WTC11 (cell line): ENCODE results near the gene S100A12.

ENCODE experiments used
- IRF2 ChIP-seq: sonication (generic); formaldehyde crosslinking; IDR thresholded peaks from 2 replicates; pipeline ENCODE4 v1.8.0; 2022; ENCODE audit warnings: low read depth, missing genetic modification reagents, borderline replicate concordance
- NFYB ChIP-seq: sonication (generic); formaldehyde crosslinking; conservative IDR thresholded peaks from 2 replicates; pipeline ENCODE4 v1.8.0; 2022; ENCODE audit warnings: low read depth, missing genetic modification reagents
- TF ChIP-seq, protein P1 (sequence below): fragments of 200-600 bp; IDR thresholded peaks from 2 replicates; pipeline ENCODE4 v1.8.0; 2022; ENCODE audit warnings: antibody characterized with exemption

DNA sequence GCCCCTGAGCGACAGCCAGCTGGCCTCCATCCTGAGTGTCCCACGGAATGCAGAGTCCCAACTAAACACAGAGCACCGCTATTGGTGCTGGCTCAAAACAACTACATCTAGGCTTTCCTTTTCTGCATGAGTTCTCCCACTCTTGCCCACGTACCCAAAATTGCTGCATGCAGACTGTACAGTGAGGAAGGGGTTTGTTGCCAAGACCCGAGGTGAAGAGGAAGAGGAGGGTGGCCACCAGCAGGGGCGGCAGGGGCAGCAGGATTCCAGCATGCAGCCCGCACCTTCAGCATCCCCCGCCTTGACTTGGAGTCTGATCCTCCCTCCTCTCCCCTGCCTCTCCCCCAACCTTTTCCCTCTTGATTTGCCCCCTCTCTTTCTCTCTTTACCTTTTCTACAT, 9.7 kb downstream of the S100A12 start:
- TF ChIP-seq, protein P1, sequence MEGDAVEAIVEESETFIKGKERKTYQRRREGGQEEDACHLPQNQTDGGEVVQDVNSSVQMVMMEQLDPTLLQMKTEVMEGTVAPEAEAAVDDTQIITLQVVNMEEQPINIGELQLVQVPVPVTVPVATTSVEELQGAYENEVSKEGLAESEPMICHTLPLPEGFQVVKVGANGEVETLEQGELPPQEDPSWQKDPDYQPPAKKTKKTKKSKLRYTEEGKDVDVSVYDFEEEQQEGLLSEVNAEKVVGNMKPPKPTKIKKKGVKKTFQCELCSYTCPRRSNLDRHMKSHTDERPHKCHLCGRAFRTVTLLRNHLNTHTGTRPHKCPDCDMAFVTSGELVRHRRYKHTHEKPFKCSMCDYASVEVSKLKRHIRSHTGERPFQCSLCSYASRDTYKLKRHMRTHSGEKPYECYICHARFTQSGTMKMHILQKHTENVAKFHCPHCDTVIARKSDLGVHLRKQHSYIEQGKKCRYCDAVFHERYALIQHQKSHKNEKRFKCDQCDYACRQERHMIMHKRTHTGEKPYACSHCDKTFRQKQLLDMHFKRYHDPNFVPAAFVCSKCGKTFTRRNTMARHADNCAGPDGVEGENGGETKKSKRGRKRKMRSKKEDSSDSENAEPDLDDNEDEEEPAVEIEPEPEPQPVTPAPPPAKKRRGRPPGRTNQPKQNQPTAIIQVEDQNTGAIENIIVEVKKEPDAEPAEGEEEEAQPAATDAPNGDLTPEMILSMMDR, result no peak
- no peak for TF ChIP-seq IRF2
- TF ChIP-seq NFYB (CRISPR knock-in tag), result no peak
